LNCaP clone FGC (cell line): ENCODE measurements around the gene SHQ1.
A peak's percentile ranks its signal among the peaks of the same experiment; 100 is the strongest.

Source experiments
- DNase-seq: peaks from one replicate; pipeline ENCODE4 v3.0.0-alpha.2; 2011; ENCODE audit warnings: low read depth
- H3K4me3 ChIP-seq: 2 replicates; pipeline ENCODE4 v1.5.1; 2011; ENCODE audit warnings: mild to moderate bottlenecking, low read depth, low read length, control low read depth
- TF ChIP-seq, protein P1 (sequence below): IDR thresholded peaks from 2 replicates; pipeline ENCODE4 v1.5.1; 2012; ENCODE audit warnings: mild to moderate bottlenecking; ENCODE audit not compliant: control insufficient read depth, insufficient read depth; ENCODE audit errors: extremely low read depth

The SHQ1 gene

GRCh38 chr3:72847751-72848702, at the start of gene SHQ1:
Gene SHQ1, minus strand, starts transcription at chr3:72848445. Its CDS starts 105 bp downstream, at chr3:72848340.
- TF ChIP-seq, protein P1, sequence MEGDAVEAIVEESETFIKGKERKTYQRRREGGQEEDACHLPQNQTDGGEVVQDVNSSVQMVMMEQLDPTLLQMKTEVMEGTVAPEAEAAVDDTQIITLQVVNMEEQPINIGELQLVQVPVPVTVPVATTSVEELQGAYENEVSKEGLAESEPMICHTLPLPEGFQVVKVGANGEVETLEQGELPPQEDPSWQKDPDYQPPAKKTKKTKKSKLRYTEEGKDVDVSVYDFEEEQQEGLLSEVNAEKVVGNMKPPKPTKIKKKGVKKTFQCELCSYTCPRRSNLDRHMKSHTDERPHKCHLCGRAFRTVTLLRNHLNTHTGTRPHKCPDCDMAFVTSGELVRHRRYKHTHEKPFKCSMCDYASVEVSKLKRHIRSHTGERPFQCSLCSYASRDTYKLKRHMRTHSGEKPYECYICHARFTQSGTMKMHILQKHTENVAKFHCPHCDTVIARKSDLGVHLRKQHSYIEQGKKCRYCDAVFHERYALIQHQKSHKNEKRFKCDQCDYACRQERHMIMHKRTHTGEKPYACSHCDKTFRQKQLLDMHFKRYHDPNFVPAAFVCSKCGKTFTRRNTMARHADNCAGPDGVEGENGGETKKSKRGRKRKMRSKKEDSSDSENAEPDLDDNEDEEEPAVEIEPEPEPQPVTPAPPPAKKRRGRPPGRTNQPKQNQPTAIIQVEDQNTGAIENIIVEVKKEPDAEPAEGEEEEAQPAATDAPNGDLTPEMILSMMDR: no peak
- H3K4me3 ChIP-seq: peak within 1 kb of the TSS; percentile 83
- peak; percentile 90 for DNase-seq

DNA sequence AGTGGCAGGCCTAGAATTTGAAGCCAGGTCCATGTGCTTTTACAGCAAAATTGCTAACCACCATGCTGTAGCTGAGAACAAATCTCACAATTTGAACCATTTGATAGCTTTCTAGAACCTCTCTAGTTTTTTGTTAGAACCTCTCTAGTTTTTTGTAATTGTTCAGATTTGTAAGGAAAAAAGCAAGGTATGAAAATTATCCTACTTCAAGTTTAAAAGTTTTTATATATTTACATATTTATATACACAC, 49.4 kb upstream of the SHQ1 start:
- DNase-seq: no peak
- H3K4me3 ChIP-seq: no peak overlapping the region
- TF ChIP-seq, protein P1: no peak

DNA sequence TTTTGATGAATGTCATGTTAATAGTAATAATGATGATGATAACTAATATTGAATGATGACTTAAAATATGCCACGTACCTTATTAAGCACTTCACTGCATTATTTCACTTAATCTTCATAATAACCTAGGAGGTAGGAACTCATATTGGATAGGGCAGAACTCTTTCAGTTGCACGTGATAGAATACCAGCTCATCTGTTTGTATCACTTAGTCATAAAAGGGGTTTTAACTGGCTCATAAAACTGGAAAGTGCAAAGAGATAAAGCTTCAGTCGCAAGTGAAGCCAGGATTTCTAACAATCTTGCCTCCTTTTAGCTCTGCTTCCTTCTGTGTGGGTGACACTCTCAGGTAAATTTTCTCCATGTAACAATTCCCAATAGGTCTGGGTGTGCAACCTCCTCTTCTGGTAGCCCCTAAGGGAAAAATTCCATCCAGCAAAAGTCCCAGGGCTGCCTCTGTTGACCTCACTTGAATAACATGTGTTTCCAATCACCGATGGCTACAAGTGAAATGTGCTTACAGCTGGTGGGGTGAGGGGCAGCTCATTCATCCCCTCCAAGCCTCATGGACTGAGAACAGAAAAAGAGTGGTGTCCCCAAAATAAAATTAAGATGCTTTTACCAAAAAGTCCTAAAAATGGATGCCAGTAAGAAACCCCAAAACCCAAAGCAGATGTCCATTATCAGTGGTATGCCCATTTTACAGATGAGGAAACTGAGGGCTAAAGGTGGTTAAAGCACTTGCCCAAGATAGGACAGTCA, 48.9 kb upstream of the SHQ1 start:
- TF ChIP-seq, protein P1: no peak
- DNase-seq: peak; percentile 49
- no peak overlapping the region for H3K4me3 ChIP-seq

DNA sequence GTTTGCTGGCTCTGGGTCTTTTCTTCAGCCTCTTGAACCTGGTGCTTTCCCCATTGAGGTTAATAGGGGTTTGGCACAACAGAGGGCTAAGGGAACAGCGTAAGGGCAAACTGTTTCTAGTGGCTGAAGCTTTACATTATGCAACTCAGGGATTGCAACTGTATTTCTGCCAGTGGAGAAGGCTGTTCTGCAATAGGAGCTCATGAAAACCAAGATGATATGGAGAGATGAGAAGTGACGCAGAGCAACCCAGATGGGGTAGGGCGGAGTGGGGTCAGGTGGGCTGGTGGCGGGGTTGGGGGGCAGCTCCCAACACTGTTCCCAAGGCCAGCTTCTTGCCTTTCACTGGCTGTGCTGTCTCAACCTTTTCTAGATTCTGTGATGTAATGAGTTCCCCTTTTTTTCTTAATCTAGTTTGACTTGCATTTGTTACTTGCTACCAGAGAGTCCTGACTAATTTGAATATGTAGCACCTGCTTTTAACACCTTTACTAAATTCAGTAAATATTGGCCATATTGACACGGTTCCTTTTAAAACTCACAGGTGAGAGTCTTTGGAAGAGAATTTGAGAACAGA, 46.8 kb upstream of the SHQ1 start:
- TF ChIP-seq, protein P1: no peak
- no peak for DNase-seq
- no peak overlapping the region for H3K4me3 ChIP-seq

GRCh38 chr3:72892870-72893269, 44.6 kb upstream of the SHQ1 start:
- no peak for DNase-seq
- H3K4me3 ChIP-seq: no peak overlapping the region
- TF ChIP-seq, protein P1: no peak

DNA sequence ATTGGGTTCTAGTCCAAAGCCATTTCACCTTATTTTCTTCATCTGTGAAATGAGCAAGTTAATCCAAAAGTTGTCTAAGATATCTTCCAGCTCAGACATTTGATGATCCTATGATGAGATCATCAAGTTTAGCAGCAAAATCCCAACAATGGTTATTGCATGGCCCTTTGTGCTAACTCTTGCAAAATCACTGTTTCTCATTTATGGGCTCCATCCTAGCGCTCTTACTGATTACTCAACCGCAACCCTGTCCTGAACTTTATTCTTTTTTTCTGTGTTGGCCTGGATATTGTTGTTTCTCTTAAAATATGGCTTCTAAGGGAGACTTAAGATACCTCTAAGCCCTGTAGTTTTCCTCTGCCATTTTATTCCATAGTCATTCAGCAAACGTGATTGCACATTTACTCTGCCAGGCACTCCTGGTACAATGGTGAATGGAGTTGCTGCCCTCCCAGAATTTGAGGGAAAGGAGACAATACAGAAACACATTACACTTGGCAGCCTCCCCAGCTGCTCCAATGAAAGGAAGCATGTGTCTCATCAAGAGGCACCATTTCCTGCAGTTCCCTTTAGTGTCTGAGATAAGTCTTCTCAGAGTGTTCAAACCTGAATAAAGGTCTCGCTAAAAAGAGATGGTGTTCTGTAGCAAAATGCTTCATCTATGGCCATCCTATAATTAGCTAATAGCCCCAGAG, 44.0 kb upstream of the SHQ1 start:
- H3K4me3 ChIP-seq: no peak overlapping the region
- TF ChIP-seq, protein P1: no peak
- DNase-seq: no peak
